Thymus (tissue), 11 donors: ENCODE measurements around the gene ACACA. TPM values are rescaled to one million over a fixed set of nuclear protein-coding genes. Genes with fewer than 3 reads are reported as not detected.

Experiments
- DNase-seq, 9 donors: peaks; one replicate each; pipeline ENCODE4 v3.0.0-alpha.2; 2013; ENCODE audit warnings: low spot score in 9 of 9, low read depth in 6 of 9, missing footprints in 1 of 9
- H3K27ac ChIP-seq, 2 donors: one replicate each; pipeline ENCODE4 v1.5.1; 2013; ENCODE audit warnings: control low read depth in 1 of 2, low read depth in 1 of 2, low read length in 1 of 2, mild to moderate bottlenecking in 1 of 2, moderate library complexity in 1 of 2
- H3K27me3 ChIP-seq, 2 donors: one replicate each; pipeline ENCODE4 v1.5.1; 2013; ENCODE audit warnings: low read length in 1 of 2; ENCODE audit not compliant: control insufficient read depth in 2 of 2, insufficient read depth in 1 of 2
- H3K36me3 ChIP-seq, 2 donors: one replicate each; pipeline ENCODE4 v1.5.1; 2013; ENCODE audit warnings: low read length in 1 of 2, mild to moderate bottlenecking in 1 of 2, moderate library complexity in 1 of 2; ENCODE audit not compliant: control insufficient read depth in 2 of 2, insufficient read depth in 2 of 2
- H3K4me1 ChIP-seq, 2 donors: one replicate each; pipeline ENCODE4 v1.5.1; 2013; ENCODE audit warnings: low read length in 2 of 2; ENCODE audit not compliant: control insufficient read depth in 2 of 2, insufficient read depth in 2 of 2
- H3K4me3 ChIP-seq, 2 donors: one replicate each; pipeline ENCODE4 v1.5.1; 2013; ENCODE audit warnings: low read length in 2 of 2, control low read depth in 1 of 2, mild to moderate bottlenecking in 1 of 2
- H3K9me3 ChIP-seq, 2 donors: one replicate each; pipeline ENCODE4 v1.5.1; 2013; ENCODE audit warnings: low read length in 1 of 2, mild to moderate bottlenecking in 1 of 2; ENCODE audit not compliant: control insufficient read depth in 2 of 2, insufficient read depth in 1 of 2
- WGBS: extraction: QIAGEN DNeasy Blood & Tissue Kit; methylation state at CpG from one replicate; pipeline ENCODE4 v1.1.7; 2013; 5-methylcytosine and 5-hydroxymethylcytosine counted together
- polyA plus RNA-seq: library from polyadenylated mRNA; stranded (reverse); fragments of 200-250 nt; gene quantifications from one replicate; pipeline ENCODE4 v1.2.3, GENCODE V29; 2013
- total RNA-seq: library from RNA; stranded (reverse); fragments of 120-200 nt; gene quantifications from one replicate; pipeline ENCODE4 v1.2.4, GENCODE V29; 2013
- donor health status: healthy.

Gene ACACA
- total and polyA plus RNA-seq, 2 donors = 8.7 to 12.9 TPM

GRCh38 chr17:37340804-37341203 is 65.8 kb downstream of the ACACA start:
- H3K9me3 ChIP-seq = no peaks in the 10 kb centered on the region
- peaks cover 0 to 4% of the 10 kb centered on the region in 2 donors for H3K36me3 ChIP-seq
- no peak for DNase-seq
- no peak overlapping the region for H3K4me3 ChIP-seq
- no peaks in the 10 kb centered on the region for H3K27me3 ChIP-seq
- no peak overlapping the region for H3K27ac ChIP-seq
- 95% methylated on average over 2 of the region's 2 CpGs for WGBS
- H3K4me1 ChIP-seq = no peaks in the 10 kb centered on the region

GRCh38 chr17:37339321-37339720 is 67.3 kb downstream of the ACACA start:
- Histone ChIP-seq H3K27ac (no peak overlapping the region), H3K4me3 (no peak overlapping the region), H3K9me3 (no peaks in the 10 kb centered on the region), H3K4me1 (no peaks in the 10 kb centered on the region), H3K27me3 (no peaks in the 10 kb centered on the region), H3K36me3 (peaks cover 0 to 4% of the 10 kb centered on the region in 2 donors)
- DNase-seq = no peak
- 96% methylated on average over 3 of the region's 3 CpGs for whole genome bisulfite sequencing

DNA sequence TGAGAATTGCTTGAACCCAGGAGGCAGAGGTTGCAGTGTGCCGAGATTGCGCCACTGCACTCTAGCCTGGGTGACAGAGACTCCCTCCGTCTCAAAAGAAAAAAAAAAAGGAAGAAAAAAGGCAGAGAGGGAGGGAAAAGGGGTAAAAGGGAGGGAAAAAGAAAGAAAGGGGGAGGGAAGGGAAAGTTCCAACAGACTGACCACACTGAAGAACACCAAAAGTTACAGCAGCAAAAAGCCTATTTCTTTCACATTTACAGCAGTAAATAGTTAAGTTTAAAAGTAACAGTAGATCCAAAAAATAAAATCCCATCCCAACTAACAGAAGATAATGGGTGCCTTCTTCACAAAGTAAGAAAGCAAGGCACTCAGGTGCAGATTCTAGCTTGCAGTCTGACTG is 67.8 kb downstream of the ACACA start:
- WGBS = 99% methylated on average over 3 of the region's 3 CpGs
- H3K36me3 ChIP-seq = peaks cover 0 to 4% of the 10 kb centered on the region in 2 donors
- H3K4me1 ChIP-seq = no peaks in the 10 kb centered on the region
- no peak overlapping the region for H3K4me3 ChIP-seq
- H3K9me3 ChIP-seq = no peaks in the 10 kb centered on the region
- no peak overlapping the region for H3K27ac ChIP-seq
- no peak for DNase-seq
- H3K27me3 ChIP-seq = no peaks in the 10 kb centered on the region

GRCh38 chr17:37327341-37328090 is 79.1 kb downstream of the ACACA start:
- H3K36me3 ChIP-seq = peaks cover 3 to 10% of the 10 kb centered on the region in 2 donors
- H3K27me3 ChIP-seq = no peaks in the 10 kb centered on the region
- no peaks in the 10 kb centered on the region for H3K9me3 ChIP-seq
- H3K4me1 ChIP-seq = no peaks in the 10 kb centered on the region
- no peak for DNase-seq
- no peak overlapping the region for H3K27ac ChIP-seq
- no peak overlapping the region for H3K4me3 ChIP-seq
- 95% methylated on average over 5 of the region's 5 CpGs for WGBS

DNA sequence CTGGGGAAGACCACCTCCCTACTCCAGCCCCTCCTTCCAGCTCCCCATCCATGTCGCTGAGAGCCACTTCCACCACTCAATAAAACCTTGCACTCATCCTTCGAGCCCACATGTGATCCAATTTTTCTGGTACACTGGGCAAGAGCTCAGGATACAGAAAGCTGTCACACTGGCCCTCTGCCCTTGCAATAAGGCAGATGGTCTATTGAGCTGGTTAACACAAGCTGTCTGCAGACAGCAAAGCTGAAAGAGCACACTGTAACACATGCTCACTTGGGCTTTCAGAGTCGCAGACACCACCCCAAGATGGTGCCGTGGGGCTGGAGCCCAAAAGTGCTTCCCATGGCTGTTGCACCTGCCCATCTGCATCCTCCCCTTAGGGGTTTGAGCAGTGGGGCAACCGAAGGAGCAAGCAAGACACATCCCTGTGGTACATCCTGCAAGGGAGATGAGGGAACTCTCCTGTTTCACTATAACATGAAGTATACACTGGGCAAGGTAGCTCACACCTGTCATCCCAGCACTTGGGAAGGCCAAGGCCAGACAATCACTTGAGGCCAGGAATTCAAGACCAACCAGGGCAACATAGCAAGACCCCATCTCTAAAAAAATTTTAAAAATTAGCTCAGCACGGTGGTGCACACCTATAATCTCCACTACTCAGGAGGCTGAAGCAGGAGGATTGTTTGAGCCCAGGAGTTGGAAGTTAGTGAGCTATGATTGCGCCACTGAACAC is 83.6 kb downstream of the ACACA start:
- Histone ChIP-seq H3K36me3 (no peaks in the 10 kb centered on the region), H3K27me3 (no peaks in the 10 kb centered on the region), H3K9me3 (no peaks in the 10 kb centered on the region), H3K4me3 (no peak overlapping the region), H3K27ac (no peak overlapping the region), H3K4me1 (no peaks in the 10 kb centered on the region)
- WGBS = 98% methylated on average over 7 of the region's 7 CpGs
- DNase-seq = no peak

DNA sequence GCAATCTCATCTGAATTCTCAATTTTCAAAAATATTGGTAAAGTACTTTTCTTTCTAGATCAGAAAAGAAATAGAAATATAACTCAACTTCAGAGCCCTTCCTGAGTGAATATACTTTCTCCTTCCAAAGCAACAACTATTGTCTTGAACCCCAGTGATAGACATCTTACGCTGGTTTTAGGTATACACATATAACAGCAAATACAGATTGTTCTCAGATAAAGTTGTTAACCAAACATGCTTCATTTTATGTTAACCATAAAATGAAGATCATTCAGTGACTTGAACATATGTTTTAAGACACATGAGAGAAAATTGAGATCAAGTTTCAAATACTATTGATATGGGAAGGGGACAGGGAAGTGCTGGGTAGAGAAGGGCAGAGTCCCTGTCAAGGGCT is 84.5 kb downstream of the ACACA start:
- no peaks in the 10 kb centered on the region for H3K9me3 ChIP-seq
- H3K36me3 ChIP-seq = no peaks in the 10 kb centered on the region
- H3K4me1 ChIP-seq = no peaks in the 10 kb centered on the region
- no peak for DNase-seq
- H3K27ac ChIP-seq = no peak overlapping the region
- no peak overlapping the region for H3K4me3 ChIP-seq
- no peaks in the 10 kb centered on the region for H3K27me3 ChIP-seq
- WGBS = 96% methylated on average over 1 of the region's 1 CpG

GRCh38 chr17:37318931-37319594 is 87.6 kb downstream of the ACACA start:
- no peak overlapping the region for H3K27ac ChIP-seq
- WGBS = 76% methylated on average over 3 of the region's 3 CpGs
- DNase-seq = no peak

DNA sequence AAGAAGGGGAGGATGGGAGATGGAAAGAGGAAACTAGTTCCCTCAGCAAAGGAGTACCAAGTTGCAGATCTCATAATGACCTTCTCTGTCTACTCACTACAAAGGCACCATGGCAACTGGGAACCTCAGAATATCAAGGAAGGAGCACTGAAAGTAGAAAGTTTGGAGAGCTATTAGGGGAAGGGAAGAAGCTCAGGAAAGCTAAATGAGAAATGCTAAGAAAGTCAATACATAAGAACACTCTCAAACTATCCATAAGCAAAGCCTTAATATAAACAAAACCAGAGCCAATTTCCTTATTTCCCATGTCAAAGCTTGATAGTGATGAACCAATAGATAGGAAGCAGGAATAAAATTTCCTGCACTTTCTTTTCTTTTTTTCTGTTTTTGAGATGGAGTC is 88.8 kb downstream of the ACACA start:
- Histone ChIP-seq H3K9me3 (no peaks in the 10 kb centered on the region), H3K4me3 (no peak overlapping the region), H3K36me3 (no peaks in the 10 kb centered on the region), H3K4me1 (no peaks in the 10 kb centered on the region), H3K27me3 (no peaks in the 10 kb centered on the region), H3K27ac (no peak overlapping the region)
- DNase-seq = no peak

More at GRCh38 chr17:37318931-37319594, 87.6 kb downstream of the ACACA start:
- Histone ChIP-seq H3K4me3 (no peak overlapping the region), H3K4me1 (no peaks in the 10 kb centered on the region), H3K9me3 (no peaks in the 10 kb centered on the region), H3K36me3 (no peaks in the 10 kb centered on the region), H3K27me3 (no peaks in the 10 kb centered on the region)

DNA sequence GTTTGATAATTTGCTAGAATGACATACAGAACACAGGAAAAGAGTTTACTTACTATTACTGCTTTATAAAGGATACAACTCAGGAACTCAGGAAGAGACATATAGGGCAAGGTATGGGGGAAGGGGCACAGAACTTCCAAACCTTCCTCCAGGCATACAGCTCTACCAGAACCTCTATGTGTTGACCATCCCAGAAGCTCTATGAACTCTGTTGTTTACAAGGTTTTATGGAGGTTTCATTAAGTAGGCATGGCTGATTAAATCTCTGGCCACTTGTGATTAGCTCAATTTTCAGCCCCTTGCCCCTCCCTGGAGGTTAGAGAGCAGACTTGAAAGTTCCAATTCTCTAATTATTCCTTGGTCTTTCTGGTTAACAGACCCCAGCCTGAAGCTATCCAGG is 91.0 kb downstream of the ACACA start:
- no peak for DNase-seq
- no peaks in the 10 kb centered on the region for H3K36me3 ChIP-seq
- H3K27me3 ChIP-seq = no peaks in the 10 kb centered on the region
- no peak overlapping the region for H3K4me3 ChIP-seq
- no peak overlapping the region for H3K27ac ChIP-seq
- no peaks in the 10 kb centered on the region for H3K9me3 ChIP-seq
- no peaks in the 10 kb centered on the region for H3K4me1 ChIP-seq
